Loucy (cell line): ENCODE data around the gene WIZ.

Experiments
- H2AFZ ChIP-seq: fragments of 200-600 bp; sonication (generic); 2 replicates; pipeline ENCODE4 v1.6.0; 2016; ENCODE audit warnings: antibody characterized with exemption, mild to moderate bottlenecking, low read length, moderate library complexity
- H3F3A ChIP-seq: fragments of 200-600 bp; 2 replicates; pipeline ENCODE4 v1.6.0; 2016; ENCODE audit warnings: antibody characterized with exemption, low read depth, mild to moderate bottlenecking
- H3K27me3 ChIP-seq: fragments of 200-600 bp; sonication (generic); 2 replicates; pipeline ENCODE4 v1.6.1; 2014; ENCODE audit warnings: low read length, mild to moderate bottlenecking; ENCODE audit not compliant: insufficient read depth, poor library complexity, severe bottlenecking
- H3K36me3 ChIP-seq: fragments of 200-600 bp; sonication (generic); 2 replicates; pipeline ENCODE4 v1.6.1; 2016; ENCODE audit warnings: low read length; ENCODE audit not compliant: insufficient read depth
- H3K4me1 ChIP-seq: fragments of 200-600 bp; sonication (generic); 2 replicates; pipeline ENCODE4 v1.5.1; 2014; ENCODE audit warnings: low read length, mild to moderate bottlenecking; ENCODE audit not compliant: insufficient read depth, poor library complexity, severe bottlenecking
- H3K4me2 ChIP-seq: fragments of 200-600 bp; sonication (generic); 2 replicates; pipeline ENCODE4 v1.6.0; 2014; ENCODE audit warnings: antibody characterized with exemption, low read length, low read depth, mild to moderate bottlenecking; ENCODE audit not compliant: poor library complexity, severe bottlenecking
- H3K4me3 ChIP-seq: fragments of 200-600 bp; sonication (generic); 2 replicates; pipeline ENCODE4 v1.5.1; 2014; ENCODE audit warnings: low read length, mild to moderate bottlenecking, mixed read lengths; ENCODE audit not compliant: poor library complexity, severe bottlenecking
- H3K79me2 ChIP-seq: fragments of 200-600 bp; sonication (generic); 2 replicates; pipeline ENCODE4 v1.6.1; 2014; ENCODE audit warnings: low read length; ENCODE audit not compliant: insufficient read depth
- H3K9ac ChIP-seq: fragments of 200-600 bp; sonication (generic); 2 replicates; pipeline ENCODE4 v1.6.0; 2014; ENCODE audit warnings: mild to moderate bottlenecking, low read depth, low read length, moderate library complexity; ENCODE audit not compliant: poor library complexity, severe bottlenecking
- H3K9me2 ChIP-seq: fragments of 200-600 bp; sonication (generic); replicated peaks from 2 replicates; pipeline ENCODE4 v1.6.1; 2016; ENCODE audit warnings: low read depth, low read length, mixed read lengths
- H3K9me3 ChIP-seq: fragments of 200-600 bp; sonication (generic); 2 replicates; pipeline ENCODE4 v1.6.1; 2014; ENCODE audit warnings: mild to moderate bottlenecking, antibody characterized with exemption, low read length, low read depth; ENCODE audit not compliant: insufficient read depth
- H4K20me1 ChIP-seq: fragments of 200-600 bp; sonication (generic); 2 replicates; pipeline ENCODE4 v1.6.0; 2014; ENCODE audit warnings: antibody characterized with exemption, low read length, mild to moderate bottlenecking; ENCODE audit not compliant: insufficient read depth, poor library complexity, severe bottlenecking
- CTCF ChIP-seq: fragments of 200-600 bp; sonication (generic); conservative IDR thresholded peaks from 2 replicates; pipeline ENCODE4 v1.5.1; 2014; ENCODE audit warnings: mild to moderate bottlenecking, antibody characterized with exemption, low read length
- EZH2phosphoT487 ChIP-seq: fragments of 200-600 bp; IDR thresholded peaks from 2 replicates; pipeline ENCODE4 v1.6.1; 2018; ENCODE audit warnings: antibody characterized with exemption, mild to moderate bottlenecking, moderate library complexity, borderline replicate concordance

The WIZ gene

GRCh38 chr19:15449620-15450527, at the start of gene WIZ:
TSS of gene WIZ (minus strand) at chr19:15449956. CDS start at chr19:15448307, 1,649 bp downstream.
- Histone ChIP-seq H3K4me3 (no peak within 1 kb of the TSS), H3K9ac (no peak within 1 kb of the TSS), H3K9me2 (no peaks in the 10 kb centered on the region), H3K4me1 (no peaks in the 10 kb centered on the region), H3F3A (peaks cover 14% of the 10 kb centered on the region; the same call in 1 of the 2 replicates), H3K9me3 (no peaks in the 10 kb centered on the region), H3K79me2 (no peaks in the 10 kb centered on the region), H3K4me2 (no peak within 1 kb of the TSS), H2AFZ (no peak within 1 kb of the TSS), H3K36me3 (no peaks in the 10 kb centered on the region; the same call in 1 of the 2 replicates), H4K20me1 (no peaks in the 10 kb centered on the region), H3K27me3 (no peaks in the 10 kb centered on the region)
- TF ChIP-seq CTCF (no peak), EZH2phosphoT487 (no peak)

GRCh38 chr19:15498910-15499309, 49.2 kb upstream of the WIZ start:
- H3K4me2 ChIP-seq: no peak overlapping the region
- no peak overlapping the region for H3K4me3 ChIP-seq
- no peaks in the 10 kb centered on the region for H3K4me1 ChIP-seq
- H3F3A ChIP-seq: no peaks in the 10 kb centered on the region
- H3K27me3 ChIP-seq: no peaks in the 10 kb centered on the region
- H2AFZ ChIP-seq: no peak overlapping the region
- no peaks in the 10 kb centered on the region for H3K9me3 ChIP-seq
- no peak overlapping the region for H3K9ac ChIP-seq
- no peaks in the 10 kb centered on the region for H4K20me1 ChIP-seq
- TF ChIP-seq CTCF: no peak
- no peak for TF ChIP-seq EZH2phosphoT487
- H3K79me2 ChIP-seq: no peaks in the 10 kb centered on the region
- no peaks in the 10 kb centered on the region for H3K9me2 ChIP-seq
- H3K36me3 ChIP-seq: no peaks in the 10 kb centered on the region

GRCh38 chr19:15498156-15498858, 48.6 kb upstream of the WIZ start:
- H3K4me3 ChIP-seq: no peak overlapping the region
- H3K9ac ChIP-seq: no peak overlapping the region
- no peaks in the 10 kb centered on the region for H4K20me1 ChIP-seq
- H3K9me2 ChIP-seq: no peaks in the 10 kb centered on the region
- H3K27me3 ChIP-seq: no peaks in the 10 kb centered on the region
- no peaks in the 10 kb centered on the region for H3F3A ChIP-seq
- no peaks in the 10 kb centered on the region for H3K9me3 ChIP-seq
- no peak overlapping the region for H3K4me2 ChIP-seq
- TF ChIP-seq CTCF (no peak), EZH2phosphoT487 (no peak)
- H3K79me2 ChIP-seq: no peaks in the 10 kb centered on the region
- H3K36me3 ChIP-seq: no peaks in the 10 kb centered on the region
- no peak overlapping the region for H2AFZ ChIP-seq
- no peaks in the 10 kb centered on the region for H3K4me1 ChIP-seq
